ENCODE measurements around the gene TIPARP.

TIPARP gene

DNA sequence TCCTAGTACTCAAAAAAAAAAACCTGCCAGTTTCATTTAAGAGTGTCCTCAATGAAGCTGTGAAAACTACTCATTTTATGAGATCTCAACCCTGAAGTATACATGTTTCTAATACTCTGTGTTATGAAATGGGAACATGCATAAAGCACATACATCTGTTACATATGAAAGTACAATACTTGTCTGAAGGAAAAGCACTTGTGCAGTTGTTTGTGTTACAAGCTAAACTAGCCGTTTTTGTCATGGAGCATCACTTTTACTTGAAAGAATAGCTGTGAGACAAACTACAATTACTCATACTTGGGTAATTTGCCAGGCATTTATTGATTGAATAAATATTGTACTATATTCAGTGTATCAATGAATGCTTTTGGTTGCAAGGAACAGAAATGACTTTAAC is 72.7 kb downstream of the TIPARP start:
- no peak for DNase-seq

- DNase-seq, result no peak
These were observed 74.9 kb downstream of the TIPARP start for GRCh38 chr3:156749244-156749643.

GRCh38 chr3:156750191-156750873 is 75.9 kb downstream of the TIPARP start:
- DNase-seq, result no peak

DNA sequence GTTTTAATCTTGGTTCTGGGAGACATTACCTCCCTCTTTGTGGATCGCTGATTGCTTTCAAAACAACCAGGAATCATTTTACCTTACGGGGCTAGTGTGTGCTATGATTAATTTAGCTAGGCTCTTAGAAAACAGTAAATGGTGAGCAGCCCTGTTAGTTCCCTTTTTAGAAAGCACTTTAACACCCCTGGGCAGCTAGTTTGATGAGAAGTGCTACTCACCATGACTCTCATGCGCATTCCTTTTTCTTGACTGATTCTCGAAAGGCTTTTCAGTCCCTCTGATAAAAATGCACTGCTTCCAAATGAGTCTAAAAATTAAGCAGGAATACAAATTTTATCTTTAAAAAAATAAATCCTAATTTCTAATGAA is 76.5 kb downstream of the TIPARP start:
- DNase-seq, result no peak

- DNase-seq, result no peak
These were observed 77.2 kb downstream of the TIPARP start for GRCh38 chr3:156751461-156752025.
